ENCODE measurements around the gene SENP5.
"Not testable (repeated sequence)": the region's sequence is repeated elsewhere in the genome, so short reads cannot be mapped to it uniquely, and the experiment has no call there.

SENP5 gene

DNA sequence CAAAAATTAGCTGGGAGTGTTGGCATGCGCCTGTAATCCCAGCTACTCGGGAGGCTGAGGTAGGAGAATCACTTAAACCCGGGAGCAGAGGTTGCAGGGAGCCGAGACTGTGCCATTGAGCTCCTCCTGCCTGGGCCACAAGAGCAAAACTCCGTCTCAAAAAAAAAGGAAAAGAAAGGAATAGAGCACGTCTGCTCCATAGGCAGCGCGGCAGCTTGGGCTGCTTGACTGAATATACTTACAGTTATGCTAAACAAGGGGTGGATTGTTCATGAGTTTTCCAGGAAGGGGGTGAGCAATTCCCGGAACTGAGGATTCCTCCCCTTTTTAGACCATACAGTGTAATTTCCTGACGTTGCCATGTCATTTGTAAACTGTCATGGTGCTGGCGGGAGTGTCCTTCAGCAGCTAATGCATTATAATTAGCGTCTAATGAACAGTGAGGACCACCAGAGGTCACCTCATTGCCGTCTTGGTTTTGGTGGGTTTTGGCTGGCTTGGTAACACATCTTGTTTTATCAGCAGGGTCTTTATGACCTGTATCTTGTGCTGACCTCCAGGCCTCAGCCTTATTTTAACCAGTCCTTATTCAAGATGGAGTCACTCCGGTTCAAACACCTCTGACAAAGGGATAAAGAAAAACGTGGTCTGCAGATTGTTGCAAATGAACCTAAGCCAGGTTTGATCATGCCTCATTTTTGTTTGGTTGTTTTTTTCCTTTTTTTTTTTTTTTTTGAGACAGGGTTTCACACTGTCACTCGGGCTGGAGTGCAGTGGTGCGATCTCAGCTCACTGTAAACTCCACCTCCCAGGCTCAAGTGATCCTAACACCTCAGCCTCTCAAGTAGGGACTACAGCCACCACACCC lies 24.9 kb upstream of the SENP5 start:
- no peak overlapping the region for H3K27ac ChIP-seq
- H3K4me3 ChIP-seq: no peak overlapping the region

DNA sequence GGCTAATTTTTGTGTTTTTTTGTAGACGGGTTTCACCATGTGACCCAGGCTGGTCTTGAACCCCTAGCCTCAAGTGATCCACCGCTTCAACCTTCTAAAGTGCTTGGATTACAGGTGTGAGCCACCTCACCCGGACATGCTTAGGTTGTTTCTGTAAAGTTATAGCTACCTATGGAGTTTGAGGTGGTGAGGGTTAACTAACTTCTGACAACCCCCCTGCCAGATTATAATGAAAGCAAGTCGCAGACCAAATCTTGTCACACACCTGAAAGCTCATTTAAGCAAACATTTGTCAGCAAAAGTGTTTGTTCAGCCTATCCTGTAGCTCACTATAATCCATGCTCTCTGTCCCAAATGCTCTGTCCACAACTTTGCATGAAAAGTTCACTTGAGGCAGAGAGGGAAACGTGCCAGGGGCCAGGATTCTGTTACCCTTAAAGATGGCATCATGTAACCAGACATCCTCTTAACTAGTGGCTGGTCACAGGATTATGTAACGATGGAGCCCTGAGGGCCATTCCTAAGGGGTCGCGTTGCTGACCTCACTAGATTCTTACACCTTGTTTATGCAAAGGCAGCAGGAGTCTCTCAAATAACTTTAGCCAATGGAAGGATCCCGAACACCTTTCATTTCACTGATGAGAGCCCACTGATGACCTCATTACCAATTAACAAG lies 24.1 kb upstream of the SENP5 start:
- H3K27me3 ChIP-seq: no peaks in the 10 kb centered on the region
- peaks cover 9 to 20% (median 17%) of the 10 kb centered on the region in 11 experiments for H3K9me3 ChIP-seq (replicated peaks in 1 of 11)
- H3K27ac ChIP-seq: no peak overlapping the region
- peaks cover 0 to 20% (median 2%) of the 10 kb centered on the region in 10 experiments; a peak in 6 of 20 replicates for H3K4me1 ChIP-seq
- H3K4me3 ChIP-seq: no peak overlapping the region
- no peak for TF ChIP-seq Cebpa-rat (IDR thresholded peaks at IDR 0.05)
- no peaks in the 10 kb centered on the region; a peak in 1 of 22 replicates for H3K36me3 ChIP-seq
- H4K20me1 ChIP-seq: no peaks in the 10 kb centered on the region
- H3K4me2 ChIP-seq: peak overlapping the region in 2 of 11 experiments; percentile 41 to 52; a peak in 1 of 22 replicates
- no peak overlapping the region for H3K9ac ChIP-seq

More for the DNA sequence above, 24.9 kb upstream of the SENP5 start:
- no peaks in the 10 kb centered on the region for H4K20me1 ChIP-seq
- peaks cover 0 to 20% (median 2%) of the 10 kb centered on the region in 10 experiments; a peak in 6 of 20 replicates for H3K4me1 ChIP-seq
- no peaks in the 10 kb centered on the region for H3K27me3 ChIP-seq
- peaks cover 2 to 13% (median 10%) of the 10 kb centered on the region in 11 experiments; a peak in 20 of 22 replicates for H3K9me3 ChIP-seq (replicated peaks in 1 of 11)
- TF ChIP-seq Cebpa-rat (IDR thresholded peaks at IDR 0.05): no peak
- H3K4me2 ChIP-seq: no peak overlapping the region; a peak in 1 of 22 replicates
- H3K36me3 ChIP-seq: no peaks in the 10 kb centered on the region
- H3K9ac ChIP-seq: no peak overlapping the region; a peak in 1 of 22 replicates

GRCh38 chr3:196844235-196845219 lies 23.2 kb upstream of the SENP5 start:
- not testable (repeated sequence) for H3K9ac ChIP-seq, H4K20me1 ChIP-seq, H3K27me3 ChIP-seq, H3K27ac ChIP-seq, H3K36me3 ChIP-seq, H3K4me3 ChIP-seq
- H3K9me3 ChIP-seq (replicated peaks in 1 of 11): peaks cover 19 to 30% (median 27%) of the 10 kb centered on the region in 11 experiments
- H3K4me2 ChIP-seq: peak overlapping the region in 3 of 11 experiments; percentile 28 to 52 (median 41); a peak in 5 of 22 replicates
- H3K4me1 ChIP-seq: peaks cover 0 to 20% (median 2%) of the 10 kb centered on the region in 10 experiments; a peak in 6 of 20 replicates

DNA sequence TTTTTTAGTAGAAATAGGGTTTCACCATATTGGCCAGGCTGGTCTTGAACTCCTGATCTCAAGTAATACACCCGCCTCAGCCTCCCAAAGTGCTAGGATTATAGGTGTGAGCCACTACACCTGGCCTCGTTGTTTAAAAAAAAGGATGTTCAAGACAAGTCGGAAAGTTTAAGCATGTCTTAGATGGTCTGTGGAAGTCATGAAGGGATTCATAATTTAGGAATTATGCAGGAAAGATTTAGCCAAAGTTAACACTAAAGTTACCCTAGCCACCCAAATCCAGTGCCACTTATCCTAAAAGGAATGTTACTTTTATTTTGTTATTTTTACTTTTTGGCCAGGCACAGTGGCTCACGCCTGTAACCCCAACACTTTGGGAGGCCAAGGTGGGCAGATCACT lies 19.3 kb upstream of the SENP5 start:
- Histone ChIP-seq H3K4me1 (peaks cover 0 to 10% (median 0%) of the 10 kb centered on the region in 10 experiments; a peak in 5 of 20 replicates), H3K4me3 (peak overlapping the region in 1 of 10 experiments; percentile 15; a peak in 1 of 20 replicates), H3K9me3 (replicated peaks in 1 of 11) (peaks cover 20 to 36% (median 31%) of the 10 kb centered on the region in 11 experiments)
- H3K4me2 ChIP-seq, H3K27ac ChIP-seq, H3K36me3 ChIP-seq, H3K9ac ChIP-seq, H4K20me1 ChIP-seq, H3K27me3 ChIP-seq: not testable (repeated sequence)

DNA sequence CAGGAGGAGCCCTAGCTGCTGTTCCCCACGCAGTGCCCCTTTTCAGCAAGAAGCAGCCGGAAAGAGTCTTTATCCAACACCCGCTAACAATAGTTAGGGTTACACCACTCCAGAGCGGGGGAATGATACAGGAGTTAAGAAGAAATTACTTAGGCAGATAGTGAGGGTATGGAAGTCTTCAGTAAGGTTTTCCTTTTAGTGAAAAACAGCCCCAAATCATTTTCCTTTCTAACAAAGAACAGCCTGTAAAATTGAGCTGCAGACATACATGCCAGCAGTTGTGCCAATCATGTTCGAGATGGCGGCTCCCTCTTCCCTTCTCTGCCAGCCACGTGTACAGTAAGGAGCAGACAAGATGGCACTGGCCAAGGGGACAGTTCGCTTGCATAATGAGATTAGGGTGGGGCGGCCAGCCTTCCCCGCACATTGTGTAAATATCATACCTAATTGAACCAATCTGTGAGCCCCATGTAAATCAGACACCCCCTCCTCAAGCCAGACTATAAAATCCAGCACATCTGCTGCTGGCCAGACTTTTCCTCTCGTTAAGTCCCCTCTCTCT lies 18.5 kb upstream of the SENP5 start:
- no peak overlapping the region for H3K27ac ChIP-seq
- H3K4me3 ChIP-seq: no peak overlapping the region
- H3K9me3 ChIP-seq (replicated peaks in 1 of 11): peaks cover 20 to 36% (median 31%) of the 10 kb centered on the region in 11 experiments
- peaks cover 0 to 9% (median 0%) of the 10 kb centered on the region in 11 experiments; a peak in 3 of 22 replicates for H3K36me3 ChIP-seq
- no peak overlapping the region for H3K9ac ChIP-seq
- peaks cover 0 to 3% (median 0%) of the 10 kb centered on the region in 10 experiments; a peak in 5 of 20 replicates for H3K4me1 ChIP-seq
- no peaks in the 10 kb centered on the region for H4K20me1 ChIP-seq
- TF ChIP-seq Cebpa-rat (IDR thresholded peaks at IDR 0.05): no peak
- no peak overlapping the region for H3K4me2 ChIP-seq
- H3K27me3 ChIP-seq: no peaks in the 10 kb centered on the region

GRCh38 chr3:196863000-196863399 lies 4.7 kb upstream of the SENP5 start:
- H3K27me3 ChIP-seq: not testable (repeated sequence)

DNA sequence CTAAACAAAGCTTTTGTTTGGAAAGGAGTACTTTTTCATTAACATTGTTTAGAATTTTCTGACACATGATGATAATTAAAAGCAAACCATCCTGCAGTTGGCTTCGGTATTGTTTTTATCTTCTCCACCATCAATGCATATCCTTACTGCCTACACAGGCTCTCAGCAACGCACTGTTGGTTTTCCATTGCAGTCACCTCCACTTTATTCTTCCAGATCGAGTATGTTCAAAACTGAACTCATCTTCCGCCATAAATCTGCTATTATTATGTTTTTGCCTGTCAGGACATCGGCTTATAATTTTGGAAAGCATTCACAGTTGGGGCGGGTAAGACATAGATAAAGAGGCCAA lies 589 bp upstream of the SENP5 start:
- TF ChIP-seq Cebpa-rat (IDR thresholded peaks at IDR 0.05): no peak
- H4K20me1 ChIP-seq: peaks cover 32 to 44% (median 42%) of the 10 kb centered on the region in 11 experiments; a peak in 20 of 22 replicates
- peak overlapping the region; percentile 90 to 99 (median 97) for H3K9ac ChIP-seq
- peak overlapping the region; percentile 66 to 97 (median 92); a peak in 21 of 22 replicates for H3K27ac ChIP-seq
- peaks cover 9 to 24% (median 22%) of the 10 kb centered on the region in 11 experiments for H3K36me3 ChIP-seq
- peaks cover 9 to 18% (median 11%) of the 10 kb centered on the region in 11 experiments for H3K9me3 ChIP-seq (replicated peaks in 1 of 11)
- no peaks in the 10 kb centered on the region for H3K27me3 ChIP-seq
- peak overlapping the region; percentile 84 to 100 (median 98) for H3K4me3 ChIP-seq
- peak overlapping the region; percentile 79 to 96 (median 91) for H3K4me2 ChIP-seq
- peaks cover 20 to 29% (median 26%) of the 10 kb centered on the region in 10 experiments for H3K4me1 ChIP-seq

More at GRCh38 chr3:196863000-196863399, 4.7 kb upstream of the SENP5 start:
- peaks cover 11 to 26% (median 16%) of the 10 kb centered on the region in 11 experiments for H3K9me3 ChIP-seq (replicated peaks in 1 of 11)
- H3K27ac ChIP-seq, H3K4me1 ChIP-seq, H4K20me1 ChIP-seq, H3K4me2 ChIP-seq, H3K4me3 ChIP-seq, H3K9ac ChIP-seq, H3K36me3 ChIP-seq: not testable (repeated sequence)

GRCh38 chr3:196868297-196868661 lies 559 bp downstream of the SENP5 start:
- TF ChIP-seq Cebpa-rat (IDR thresholded peaks at IDR 0.05): no peak
- H3K27ac ChIP-seq: peak overlapping the region; percentile 86 to 97 (median 94)
- peaks cover 3 to 9% (median 5%) of the 10 kb centered on the region in 11 experiments for H3K9me3 ChIP-seq (replicated peaks in 1 of 11)
- peaks cover 20 to 36% (median 31%) of the 10 kb centered on the region in 10 experiments for H3K4me1 ChIP-seq
- H3K36me3 ChIP-seq: peaks cover 9 to 33% (median 27%) of the 10 kb centered on the region in 11 experiments
- peak overlapping the region; percentile 84 to 100 (median 98) for H3K4me3 ChIP-seq
- peaks cover 43 to 55% (median 53%) of the 10 kb centered on the region in 11 experiments; a peak in 20 of 22 replicates for H4K20me1 ChIP-seq
- H3K27me3 ChIP-seq: no peaks in the 10 kb centered on the region
- peak overlapping the region; percentile 90 to 99 (median 97) for H3K9ac ChIP-seq
- peak overlapping the region; percentile 88 to 100 (median 92) for H3K4me2 ChIP-seq
